ENCODE data around the gene CC2D1B. TPM values are rescaled to one million over a fixed set of nuclear protein-coding genes. Genes with fewer than 3 reads are reported as not detected.

CC2D1B gene
- total RNA-seq, 1 experiment from 2014 or later: 29.5 TPM

DNA sequence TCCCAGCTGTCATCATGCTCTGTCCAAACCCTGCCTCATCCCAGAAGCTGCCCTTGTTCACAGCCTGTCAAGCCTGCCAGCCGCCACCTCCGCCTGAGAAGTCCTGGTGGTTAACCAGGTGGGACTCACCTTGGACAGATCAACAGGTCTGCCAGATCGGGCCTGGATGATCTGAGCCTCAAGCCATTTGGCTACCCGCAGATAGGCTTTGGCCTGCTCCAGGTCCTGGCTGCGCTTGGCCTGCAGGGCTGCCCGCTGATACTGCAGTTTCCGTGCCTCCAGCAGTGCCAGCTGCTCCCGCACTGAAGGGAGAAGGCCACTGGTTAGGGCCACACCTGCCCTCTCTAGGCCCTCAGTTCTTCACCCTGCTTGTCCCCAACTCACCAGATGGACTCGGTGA is 8.6 kb downstream of the CC2D1B start:
- intact Hi-C loops (cut with micrococcal nuclease): no loop called here
- no peaks in the 10 kb centered on the region for H3K4me1 Mint-ChIP-seq (ENCODE audit: insufficient read depth, unreplicated experiment)
- no peaks in the 10 kb centered on the region for H3K9me3 Mint-ChIP-seq (ENCODE audit: unreplicated experiment)
- TF ChIP-seq, protein P1, sequence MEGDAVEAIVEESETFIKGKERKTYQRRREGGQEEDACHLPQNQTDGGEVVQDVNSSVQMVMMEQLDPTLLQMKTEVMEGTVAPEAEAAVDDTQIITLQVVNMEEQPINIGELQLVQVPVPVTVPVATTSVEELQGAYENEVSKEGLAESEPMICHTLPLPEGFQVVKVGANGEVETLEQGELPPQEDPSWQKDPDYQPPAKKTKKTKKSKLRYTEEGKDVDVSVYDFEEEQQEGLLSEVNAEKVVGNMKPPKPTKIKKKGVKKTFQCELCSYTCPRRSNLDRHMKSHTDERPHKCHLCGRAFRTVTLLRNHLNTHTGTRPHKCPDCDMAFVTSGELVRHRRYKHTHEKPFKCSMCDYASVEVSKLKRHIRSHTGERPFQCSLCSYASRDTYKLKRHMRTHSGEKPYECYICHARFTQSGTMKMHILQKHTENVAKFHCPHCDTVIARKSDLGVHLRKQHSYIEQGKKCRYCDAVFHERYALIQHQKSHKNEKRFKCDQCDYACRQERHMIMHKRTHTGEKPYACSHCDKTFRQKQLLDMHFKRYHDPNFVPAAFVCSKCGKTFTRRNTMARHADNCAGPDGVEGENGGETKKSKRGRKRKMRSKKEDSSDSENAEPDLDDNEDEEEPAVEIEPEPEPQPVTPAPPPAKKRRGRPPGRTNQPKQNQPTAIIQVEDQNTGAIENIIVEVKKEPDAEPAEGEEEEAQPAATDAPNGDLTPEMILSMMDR (IDR thresholded peaks at IDR 0.05; ENCODE audit: unreplicated experiment): no peak
- no peaks in the 10 kb centered on the region for H3K27me3 Mint-ChIP-seq (ENCODE audit: insufficient read depth, unreplicated experiment)
- ChIA-PET CTCF (no interaction called here), POLR2A (interaction anchor here (0.6 to 0.7 kb wide), 2 partner anchors 24 to 61 kb away, joined by 3 read pairs; no protein-coding TSS in a partner anchor)
- no peak overlapping the region for H3K27ac Mint-ChIP-seq (ENCODE audit: low read depth, unreplicated experiment)
- H3K36me3 Mint-ChIP-seq (ENCODE audit: insufficient read depth, unreplicated experiment): peaks cover 85% of the 10 kb centered on the region
- H3K4me3 Mint-ChIP-seq (ENCODE audit: unreplicated experiment): no peak overlapping the region
- no TSS peak for BruUV-seq (replicated peaks)
- DNase-seq (ENCODE audit: unreplicated experiment): no peak

DNA sequence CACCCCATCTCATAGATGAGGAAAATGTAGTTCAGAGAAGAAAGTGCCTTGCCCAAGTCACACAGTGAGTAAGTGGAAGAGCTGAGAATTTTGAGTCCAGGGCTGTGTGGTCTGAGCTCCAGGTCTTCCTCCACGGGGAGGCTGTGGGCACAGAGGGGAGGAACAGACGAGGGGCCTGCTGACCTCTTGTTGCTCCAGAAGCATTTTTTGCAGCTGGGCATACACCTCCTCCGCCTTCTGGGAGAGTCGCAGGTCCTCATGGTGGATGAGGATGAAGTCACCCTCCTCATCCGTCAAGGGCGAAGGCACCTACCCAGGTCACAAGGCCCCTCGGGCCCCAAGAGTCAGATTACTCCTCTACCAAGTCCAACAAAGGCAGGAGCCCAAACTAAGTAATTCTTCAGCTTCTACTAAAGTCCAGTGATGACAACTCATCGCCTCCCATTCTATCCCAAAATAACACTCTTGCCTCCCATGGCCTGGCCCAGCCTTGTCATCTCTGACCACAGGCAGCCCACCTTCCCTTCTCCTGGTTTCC is 9.1 kb downstream of the CC2D1B start:
- no TSS peak for BruUV-seq (replicated peaks)
- Mint-ChIP-seq H3K4me3 (ENCODE audit: unreplicated experiment) (no peak overlapping the region), H3K27me3 (ENCODE audit: insufficient read depth, unreplicated experiment) (no peaks in the 10 kb centered on the region), H3K36me3 (ENCODE audit: insufficient read depth, unreplicated experiment) (peaks cover 80% of the 10 kb centered on the region), H3K27ac (ENCODE audit: low read depth, unreplicated experiment) (no peak overlapping the region), H3K4me1 (ENCODE audit: insufficient read depth, unreplicated experiment) (no peaks in the 10 kb centered on the region), H3K9me3 (ENCODE audit: unreplicated experiment) (no peaks in the 10 kb centered on the region)
- intact Hi-C loops (cut with micrococcal nuclease): no loop called here
- ChIA-PET CTCF (no interaction called here), POLR2A (interaction anchor here (0.6 to 1.2 kb wide), 3 partner anchors 8 to 61 kb away, joined by 3 to 5 read pairs (median 3); no protein-coding TSS in a partner anchor)
- DNase-seq (ENCODE audit: unreplicated experiment): no peak
- TF ChIP-seq, protein P1 (IDR thresholded peaks at IDR 0.05; ENCODE audit: unreplicated experiment): no peak

DNA sequence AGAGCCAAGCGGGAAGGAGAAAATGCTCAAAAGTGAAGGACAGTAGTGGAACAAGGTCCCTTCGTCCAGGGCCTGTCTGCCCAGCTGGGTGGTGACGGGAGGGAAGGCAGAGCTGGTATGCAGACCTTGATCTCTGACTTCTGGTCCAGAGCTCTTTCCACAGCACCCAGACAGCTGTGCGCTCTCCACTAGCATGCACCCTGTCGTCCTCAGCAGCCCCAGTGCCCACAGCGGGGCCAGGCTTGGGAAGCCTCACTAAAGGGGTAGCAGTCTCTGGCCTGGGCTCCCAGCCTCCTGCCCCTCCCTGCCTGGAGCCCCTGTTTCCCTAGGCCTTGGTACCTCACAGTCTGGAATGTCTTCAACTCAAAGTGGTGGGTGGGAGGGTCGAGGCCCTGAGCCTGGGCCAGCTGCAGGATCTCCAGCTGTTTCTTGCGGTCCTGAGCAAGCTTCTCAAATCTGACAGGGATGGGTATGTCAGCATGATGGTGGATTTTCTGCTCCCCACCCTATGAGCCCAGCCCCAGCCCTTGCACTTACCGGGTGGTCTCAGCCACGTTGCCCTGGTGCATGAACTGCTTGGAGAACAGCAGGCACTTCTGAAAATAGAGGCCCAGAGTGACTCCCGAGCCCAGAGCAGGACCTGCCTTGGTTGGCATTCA is 10.0 kb downstream of the CC2D1B start:
- TF ChIP-seq, protein P1 (IDR thresholded peaks at IDR 0.05; ENCODE audit: unreplicated experiment): no peak
- no peak for DNase-seq (ENCODE audit: unreplicated experiment)
- no TSS peak for BruUV-seq (replicated peaks)
- Mint-ChIP-seq H3K27ac (ENCODE audit: low read depth, unreplicated experiment) (no peak overlapping the region), H3K36me3 (ENCODE audit: insufficient read depth, unreplicated experiment) (peaks cover 71% of the 10 kb centered on the region), H3K4me1 (ENCODE audit: insufficient read depth, unreplicated experiment) (no peaks in the 10 kb centered on the region), H3K27me3 (ENCODE audit: insufficient read depth, unreplicated experiment) (no peaks in the 10 kb centered on the region), H3K9me3 (ENCODE audit: unreplicated experiment) (no peaks in the 10 kb centered on the region), H3K4me3 (ENCODE audit: unreplicated experiment) (no peak overlapping the region)
- ChIA-PET CTCF (no interaction called here), POLR2A (interaction anchor here (1.2 kb wide), 1 partner anchor 9 kb away, joined by 5 read pairs; no protein-coding TSS in a partner anchor)
- intact Hi-C loops (cut with micrococcal nuclease): no loop called here

DNA sequence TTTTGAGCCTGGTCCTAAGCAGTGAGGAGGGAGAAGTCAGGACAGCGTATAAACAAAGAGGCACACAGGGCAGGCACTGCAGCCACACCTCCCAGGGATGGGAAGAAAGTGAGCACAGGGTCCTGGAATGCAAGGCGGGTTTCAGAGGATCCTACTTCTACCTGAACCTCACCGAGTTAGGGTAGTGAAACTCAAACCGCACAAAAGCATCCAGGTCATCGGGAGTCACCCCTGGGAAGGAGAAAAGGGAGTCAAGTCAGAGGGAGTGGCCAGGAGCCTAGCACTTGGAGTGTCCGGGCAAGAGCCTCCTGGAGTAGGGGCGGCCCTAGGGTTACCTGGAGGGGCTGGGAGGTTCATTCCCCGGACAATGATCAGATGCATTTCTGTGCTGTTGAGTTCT is 10.6 kb downstream of the CC2D1B start:
- TF ChIP-seq, protein P1 (IDR thresholded peaks at IDR 0.05; ENCODE audit: unreplicated experiment): no peak
- H3K36me3 Mint-ChIP-seq (ENCODE audit: insufficient read depth, unreplicated experiment): peaks cover 66% of the 10 kb centered on the region
- DNase-seq (ENCODE audit: unreplicated experiment): no peak
- BruUV-seq (replicated peaks): no TSS peak
- H3K27ac Mint-ChIP-seq (ENCODE audit: low read depth, unreplicated experiment): peak overlapping the region; percentile 70
- ChIA-PET POLR2A (no interaction called here), CTCF (no interaction called here)
- H3K9me3 Mint-ChIP-seq (ENCODE audit: unreplicated experiment): no peaks in the 10 kb centered on the region
- H3K4me1 Mint-ChIP-seq (ENCODE audit: insufficient read depth, unreplicated experiment): no peaks in the 10 kb centered on the region
- H3K27me3 Mint-ChIP-seq (ENCODE audit: insufficient read depth, unreplicated experiment): no peaks in the 10 kb centered on the region
- H3K4me3 Mint-ChIP-seq (ENCODE audit: unreplicated experiment): no peak overlapping the region
- intact Hi-C loops (cut with micrococcal nuclease): no loop called here
